Trophoblast cell (in vitro differentiated cells and primary cell): ENCODE data around the gene CCDC102A.
A peak's percentile ranks its signal among the peaks of the same experiment; 100 is the strongest.

Source experiments
- DNase-seq, 2 donors: peaks; one replicate each; pipeline ENCODE4 v3.0.0-alpha.2; 2016
- H2AFZ ChIP-seq: 2 replicates; pipeline ENCODE4 v1.6.1; 2013; ENCODE audit warnings: low read length, moderate library complexity, mild to moderate bottlenecking; ENCODE audit not compliant: insufficient read depth, poor library complexity
- H2AK5ac ChIP-seq: 2 replicates; pipeline ENCODE4 v1.6.1; 2013; ENCODE audit warnings: mild to moderate bottlenecking, low read length
- H2BK120ac ChIP-seq: 2 replicates; pipeline ENCODE4 v1.6.1; 2013; ENCODE audit warnings: low read length, mild to moderate bottlenecking, moderate library complexity; ENCODE audit not compliant: insufficient read depth, poor library complexity
- H2BK12ac ChIP-seq: 2 replicates; pipeline ENCODE4 v1.6.1; 2013; ENCODE audit warnings: mild to moderate bottlenecking, low read length, moderate library complexity
- H2BK5ac ChIP-seq: 2 replicates; pipeline ENCODE4 v1.6.1; 2013; ENCODE audit warnings: low read length, low read depth, moderate library complexity, mild to moderate bottlenecking; ENCODE audit not compliant: poor library complexity
- H3K14ac ChIP-seq: 2 replicates; pipeline ENCODE4 v1.6.1; 2013; ENCODE audit warnings: mild to moderate bottlenecking, low read length
- H3K18ac ChIP-seq: 2 replicates; pipeline ENCODE4 v1.6.1; 2013; ENCODE audit warnings: mild to moderate bottlenecking, low read length
- H3K23ac ChIP-seq: 2 replicates; pipeline ENCODE4 v1.6.1; 2013; ENCODE audit warnings: low read length
- H3K27ac ChIP-seq: 2 replicates; pipeline ENCODE4 v1.5.1; 2013; ENCODE audit warnings: low read depth, mild to moderate bottlenecking, inconsistent platforms, low read length, moderate library complexity
- H3K27me3 ChIP-seq: 2 replicates; pipeline ENCODE4 v1.6.1; 2013; ENCODE audit warnings: inconsistent platforms, mild to moderate bottlenecking, low read length, moderate library complexity; ENCODE audit not compliant: insufficient read depth
- H3K36me3 ChIP-seq, 2 experiments: 1 replicate in 1 of 2; 2 replicates in 1 of 2; pipeline ENCODE4 v1.6.1; 2013; ENCODE audit warnings: low read length in 2 of 2, mild to moderate bottlenecking in 2 of 2, moderate library complexity in 1 of 2; ENCODE audit not compliant: insufficient read depth in 2 of 2, control insufficient read depth in 1 of 2
- H3K4ac ChIP-seq: 2 replicates; pipeline ENCODE4 v1.6.1; 2013; ENCODE audit warnings: low read depth, mild to moderate bottlenecking, low read length, moderate library complexity
- H3K4me1 ChIP-seq, 2 experiments: 1 replicate in 1 of 2; 2 replicates in 1 of 2; pipeline ENCODE4 v1.6.1; 2013; ENCODE audit warnings: low read length in 2 of 2, mild to moderate bottlenecking in 2 of 2, moderate library complexity in 1 of 2; ENCODE audit not compliant: insufficient read depth in 2 of 2, control insufficient read depth in 1 of 2
- H3K4me2 ChIP-seq: 2 replicates; pipeline ENCODE4 v1.6.1; 2013; ENCODE audit warnings: inconsistent platforms, mild to moderate bottlenecking, low read length, moderate library complexity
- H3K4me3 ChIP-seq: 2 replicates; pipeline ENCODE4 v1.5.1; 2013; ENCODE audit warnings: mild to moderate bottlenecking, low read depth, low read length, inconsistent platforms
- H3K79me1 ChIP-seq: one replicate; pipeline ENCODE4 v1.6.1; 2013; ENCODE audit warnings: low read length
- H3K79me2 ChIP-seq: 2 replicates; pipeline ENCODE4 v1.6.1; 2013; ENCODE audit warnings: low read length, mild to moderate bottlenecking; ENCODE audit not compliant: control insufficient read depth, insufficient read depth, poor library complexity
- H3K9ac ChIP-seq: 2 replicates; pipeline ENCODE4 v1.6.1; 2013; ENCODE audit warnings: mild to moderate bottlenecking, low read length
- H3K9me3 ChIP-seq: 2 replicates; pipeline ENCODE4 v1.6.1; 2013; ENCODE audit warnings: low read depth, mild to moderate bottlenecking, control low read depth, inconsistent platforms, low read length; ENCODE audit not compliant: insufficient read depth
- H4K12ac ChIP-seq: 2 replicates; pipeline ENCODE4 v1.6.1; 2013; ENCODE audit warnings: low read depth, mild to moderate bottlenecking, low read length, moderate library complexity
- H4K8ac ChIP-seq: 2 replicates; pipeline ENCODE4 v1.6.1; 2013; ENCODE audit warnings: low read depth, mild to moderate bottlenecking, low read length, moderate library complexity
- H4K91ac ChIP-seq: one replicate; pipeline ENCODE4 v1.6.1; 2013; ENCODE audit warnings: low read depth, mild to moderate bottlenecking, low read length, moderate library complexity
- WGBS: extraction: QIAGEN DNeasy Blood & Tissue Kit; methylation state at CpG from one replicate; pipeline ENCODE4 v1.1.7; 2013; ENCODE audit warnings: missing lambda C conversion rate; ENCODE audit not compliant: insufficient read length, insufficient coverage; ENCODE audit errors: extremely low coverage; 5-methylcytosine and 5-hydroxymethylcytosine counted together

The CCDC102A gene

DNA sequence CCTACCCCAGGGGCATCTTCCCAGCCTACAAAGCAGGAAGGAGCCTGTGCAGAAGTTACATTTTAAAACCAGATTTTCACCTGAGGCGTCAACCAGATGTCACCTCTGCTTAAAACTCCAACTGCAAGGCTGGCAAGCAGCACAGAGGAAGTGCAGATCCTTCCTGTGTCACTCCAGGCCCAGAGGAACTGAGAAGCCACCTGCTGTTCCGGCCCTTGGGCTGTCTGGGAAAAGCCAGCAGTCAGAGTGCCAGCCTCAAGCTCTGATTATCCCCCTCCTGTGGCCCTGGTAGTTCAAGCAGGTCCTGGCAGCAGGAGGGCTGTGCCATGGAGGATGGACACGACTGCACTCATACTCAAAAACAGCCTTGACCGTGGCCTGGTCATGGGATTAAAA is 63.7 kb downstream of the CCDC102A start:
- no peak for DNase-seq
- Histone ChIP-seq H3K18ac (no peak overlapping the region), H2AK5ac (no peak overlapping the region), H4K12ac (no peak overlapping the region), H3K23ac (no peak overlapping the region), H2BK5ac (peak overlapping the region; percentile 20), H3K4me1 (peaks cover 26 to 28% of the 10 kb centered on the region in 2 experiments), H3K4ac (no peak overlapping the region), H4K91ac (no peak overlapping the region), H2BK12ac (no peak overlapping the region), H3K4me3 (no peak overlapping the region), H3K9ac (no peak overlapping the region), H2BK120ac (no peak overlapping the region), H3K79me1 (peaks cover 12% of the 10 kb centered on the region), H3K36me3 (peaks cover 82 to 93% of the 10 kb centered on the region in 2 experiments), H3K27me3 (no peaks in the 10 kb centered on the region), H3K27ac (peak overlapping the region; percentile 55), H3K4me2 (no peak overlapping the region), H4K8ac (no peak overlapping the region), H3K14ac (no peak overlapping the region), H3K79me2 (peaks cover 8% of the 10 kb centered on the region), H3K9me3 (peaks cover under 1% of the 10 kb centered on the region), H2AFZ (no peak overlapping the region)
- no CpG with 5 or more reads among the region's 4 CpGs for WGBS

DNA sequence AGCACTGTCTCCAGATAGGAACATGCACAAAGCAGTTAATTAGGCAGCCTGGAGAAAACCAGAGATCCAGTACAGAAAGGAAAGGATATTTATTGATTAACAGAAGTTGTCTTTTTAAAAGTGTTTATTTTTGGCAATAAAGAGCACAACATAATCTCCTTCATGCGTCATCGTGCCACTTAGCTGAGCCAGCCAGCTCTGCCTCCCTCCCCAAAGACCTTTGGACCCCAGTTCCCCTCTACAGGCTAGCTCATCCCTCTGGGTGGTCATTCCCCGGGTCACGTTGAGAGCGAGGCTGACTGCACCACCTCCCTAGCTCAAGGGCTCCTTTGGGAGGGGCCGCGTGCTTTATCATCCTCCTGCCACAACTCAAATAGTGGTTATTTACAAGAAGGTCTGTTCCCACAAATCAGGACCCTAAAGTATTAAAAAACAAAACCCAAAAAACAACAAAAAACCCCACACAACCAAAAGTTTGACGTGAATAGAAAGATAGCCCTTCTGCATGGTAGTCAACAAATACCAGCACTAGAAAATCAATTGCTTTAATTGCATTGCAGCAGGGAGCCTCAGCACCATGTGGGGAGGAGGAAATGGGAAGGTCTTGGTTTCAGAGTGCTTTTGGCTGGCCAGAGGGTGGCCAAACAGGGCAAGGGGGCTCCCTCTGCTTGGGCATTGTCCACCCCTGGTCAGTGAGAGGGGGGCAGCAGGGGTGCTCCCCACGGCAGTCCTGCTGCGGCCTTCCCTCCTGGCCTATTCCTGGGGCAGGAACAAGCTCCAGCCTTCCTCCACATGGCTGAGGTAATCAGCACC is 64.3 kb downstream of the CCDC102A start:
- no peak overlapping the region for H3K4ac ChIP-seq
- H3K23ac ChIP-seq = no peak overlapping the region
- no peak overlapping the region for H2BK120ac ChIP-seq
- H3K9me3 ChIP-seq = no peaks in the 10 kb centered on the region
- H2AFZ ChIP-seq = no peak overlapping the region
- no peak overlapping the region for H3K9ac ChIP-seq
- no peak overlapping the region for H2BK12ac ChIP-seq
- peak overlapping the region; percentile 20 for H2BK5ac ChIP-seq
- H3K4me2 ChIP-seq = no peak overlapping the region
- H4K91ac ChIP-seq = no peak overlapping the region
- peaks cover 3% of the 10 kb centered on the region for H3K79me2 ChIP-seq
- peaks cover 20 to 23% of the 10 kb centered on the region in 2 experiments for H3K4me1 ChIP-seq
- H3K27me3 ChIP-seq = no peaks in the 10 kb centered on the region
- peaks cover 76 to 87% of the 10 kb centered on the region in 2 experiments for H3K36me3 ChIP-seq
- H2AK5ac ChIP-seq = no peak overlapping the region
- H3K14ac ChIP-seq = peak overlapping the region; percentile 11
- no peak overlapping the region for H3K4me3 ChIP-seq
- H3K18ac ChIP-seq = peak overlapping the region; percentile 35
- no peak for DNase-seq
- peaks cover 12% of the 10 kb centered on the region for H3K79me1 ChIP-seq
- H4K8ac ChIP-seq = no peak overlapping the region
- H3K27ac ChIP-seq = peak overlapping the region; percentile 59
- H4K12ac ChIP-seq = no peak overlapping the region
- WGBS = no CpG with 5 or more reads among the region's 10 CpGs

DNA sequence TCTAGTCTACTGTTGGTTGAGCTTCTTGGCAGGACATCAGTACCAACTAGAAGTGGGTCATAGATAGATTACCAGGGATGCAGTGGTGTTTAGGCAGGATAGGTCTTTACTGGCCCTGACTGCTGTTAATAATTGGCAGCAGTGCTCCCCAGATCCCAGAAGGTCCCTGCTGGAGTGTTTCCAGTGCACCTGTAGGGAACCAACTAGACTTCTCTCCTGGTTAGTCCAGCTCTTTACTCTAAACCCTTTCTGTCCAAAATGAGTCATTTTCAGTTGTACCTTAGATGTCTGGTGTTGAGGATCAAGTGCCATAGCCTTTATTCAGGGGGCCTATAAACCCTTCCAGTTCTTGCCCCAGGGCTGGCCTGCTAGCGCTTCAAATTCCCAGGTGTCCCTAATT is 65.2 kb downstream of the CCDC102A start:
- Histone ChIP-seq H3K14ac (no peak overlapping the region), H2AK5ac (no peak overlapping the region), H2BK120ac (no peak overlapping the region), H3K79me2 (no peaks in the 10 kb centered on the region), H4K91ac (no peak overlapping the region), H3K9ac (no peak overlapping the region), H2BK12ac (no peak overlapping the region), H3K4me1 (peaks cover 12 to 15% of the 10 kb centered on the region in 2 experiments), H3K27ac (peak overlapping the region; percentile 7), H2BK5ac (no peak overlapping the region), H3K27me3 (no peaks in the 10 kb centered on the region), H4K12ac (no peak overlapping the region), H3K36me3 (peaks cover 71 to 83% of the 10 kb centered on the region in 2 experiments), H3K4ac (no peak overlapping the region), H4K8ac (no peak overlapping the region), H3K18ac (no peak overlapping the region), H3K79me1 (peaks cover 12% of the 10 kb centered on the region), H3K4me2 (no peak overlapping the region), H3K9me3 (no peaks in the 10 kb centered on the region), H2AFZ (no peak overlapping the region), H3K23ac (no peak overlapping the region), H3K4me3 (no peak overlapping the region)
- no peak for DNase-seq
- no CpG with 5 or more reads among the region's 1 CpG for WGBS

DNA sequence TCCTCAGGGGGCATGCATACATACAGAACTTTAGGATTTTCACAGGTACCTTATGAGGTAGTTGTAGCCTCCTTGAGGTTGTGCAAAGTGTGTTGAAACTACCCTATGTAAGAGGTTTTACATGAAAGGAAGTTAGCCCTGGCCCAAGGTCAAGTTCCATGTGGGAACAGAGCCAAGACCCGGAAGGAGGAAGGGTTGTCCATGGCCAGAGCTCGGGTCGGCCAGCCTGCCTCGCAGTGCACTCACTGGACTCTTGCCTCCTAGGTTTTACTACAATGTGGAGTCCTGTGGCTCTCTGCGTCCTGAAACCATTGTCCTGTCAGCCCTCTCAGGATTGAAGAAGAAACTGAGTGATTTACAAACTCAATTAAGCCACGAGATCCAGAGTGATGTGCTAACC is 65.7 kb downstream of the CCDC102A start:
- Histone ChIP-seq H4K91ac (no peak overlapping the region), H3K9ac (no peak overlapping the region), H3K79me1 (peaks cover 9% of the 10 kb centered on the region), H3K9me3 (no peaks in the 10 kb centered on the region), H3K79me2 (no peaks in the 10 kb centered on the region), H2BK12ac (no peak overlapping the region), H2BK5ac (no peak overlapping the region), H2BK120ac (no peak overlapping the region), H3K18ac (no peak overlapping the region), H3K14ac (no peak overlapping the region), H2AK5ac (no peak overlapping the region), H3K4me2 (no peak overlapping the region), H3K4me3 (no peak overlapping the region), H3K27me3 (no peaks in the 10 kb centered on the region), H3K36me3 (peaks cover 70 to 83% of the 10 kb centered on the region in 2 experiments), H4K12ac (no peak overlapping the region), H3K27ac (peak overlapping the region; percentile 35), H3K23ac (no peak overlapping the region), H4K8ac (no peak overlapping the region), H3K4me1 (peaks cover 7 to 10% of the 10 kb centered on the region in 2 experiments), H2AFZ (no peak overlapping the region), H3K4ac (no peak overlapping the region)
- DNase-seq = no peak
- WGBS = no CpG with 5 or more reads among the region's 6 CpGs
